H9 (cell line): ENCODE results near the gene SHTN1. TPM values are rescaled to one million over a fixed set of nuclear protein-coding genes. Genes with fewer than 3 reads are reported as not detected.

Source experiments
- DNase-seq: peaks from one replicate; pipeline ENCODE4 v3.0.0-alpha.2; 2017
- H2AFZ ChIP-seq: one replicate; pipeline ENCODE4 v1.6.1; 2013; ENCODE audit warnings: mild to moderate bottlenecking, low read length, control low read depth, moderate library complexity
- H2AK5ac ChIP-seq: 2 replicates; pipeline ENCODE4 v1.6.1; 2013; ENCODE audit warnings: low read length, control low read depth, mixed read lengths; ENCODE audit not compliant: insufficient read length
- H2BK120ac ChIP-seq: one replicate; pipeline ENCODE4 v1.6.1; 2013; ENCODE audit warnings: low read depth, mild to moderate bottlenecking, low read length, control low read depth, inconsistent platforms; ENCODE audit not compliant: poor library complexity, severe bottlenecking
- H2BK12ac ChIP-seq: 2 replicates; pipeline ENCODE4 v1.6.1; 2013; ENCODE audit warnings: low read length, control low read depth, mixed read lengths, low read depth; ENCODE audit not compliant: insufficient read length
- H2BK15ac ChIP-seq: 2 replicates; pipeline ENCODE4 v1.6.1; 2013; ENCODE audit warnings: low read depth, low read length, control low read depth
- H2BK20ac ChIP-seq: one replicate; pipeline ENCODE4 v1.6.1; 2013; ENCODE audit warnings: low read depth, mild to moderate bottlenecking, low read length, control low read depth, inconsistent platforms; ENCODE audit not compliant: poor library complexity, severe bottlenecking
- H2BK5ac ChIP-seq: 2 replicates; pipeline ENCODE4 v1.6.1; 2013; ENCODE audit warnings: low read length, control low read depth, mixed read lengths; ENCODE audit not compliant: insufficient read length
- H3K14ac ChIP-seq: 2 replicates; pipeline ENCODE4 v1.6.1; 2013; ENCODE audit warnings: low read length, control low read depth; ENCODE audit not compliant: insufficient read depth
- H3K18ac ChIP-seq: 2 replicates; pipeline ENCODE4 v1.6.1; 2013; ENCODE audit warnings: low read depth, mild to moderate bottlenecking, mixed read lengths, low read length, control low read depth; ENCODE audit not compliant: insufficient read length
- H3K23ac ChIP-seq: 2 replicates; pipeline ENCODE4 v1.6.1; 2013; ENCODE audit warnings: low read length, control low read depth, mixed read lengths, low read depth; ENCODE audit not compliant: insufficient read length
- H3K23me2 ChIP-seq: 2 replicates; pipeline ENCODE4 v1.6.1; 2013; ENCODE audit warnings: low read depth, mild to moderate bottlenecking, mixed read lengths, low read length, control low read depth; ENCODE audit not compliant: insufficient read length, poor library complexity, severe bottlenecking
- H3K27ac ChIP-seq: 2 replicates; pipeline ENCODE4 v1.5.1; 2013; ENCODE audit warnings: low read length, control low read depth, mixed read lengths, low read depth; ENCODE audit not compliant: insufficient read length
- H3K27me3 ChIP-seq: 2 replicates; pipeline ENCODE4 v1.6.1; 2013; ENCODE audit warnings: low read length, control low read depth, inconsistent platforms; ENCODE audit not compliant: insufficient read depth
- H3K4ac ChIP-seq: 2 replicates; pipeline ENCODE4 v1.6.1; 2013; ENCODE audit warnings: low read depth, mild to moderate bottlenecking, control low read depth, inconsistent platforms, low read length, moderate library complexity
- H3K4me1 ChIP-seq: 2 replicates; pipeline ENCODE4 v1.6.1; 2013; ENCODE audit warnings: low read length, control low read depth, inconsistent platforms; ENCODE audit not compliant: insufficient read depth
- H3K4me2 ChIP-seq: 2 replicates; pipeline ENCODE4 v1.6.1; 2013; ENCODE audit warnings: low read length, control low read depth, mixed read lengths; ENCODE audit not compliant: insufficient read length, insufficient read depth
- H3K56ac ChIP-seq: 2 replicates; pipeline ENCODE4 v1.6.1; 2013; ENCODE audit warnings: low read depth, mild to moderate bottlenecking, mixed read lengths, low read length, control low read depth; ENCODE audit not compliant: insufficient read length
- H3K79me1 ChIP-seq: 2 replicates; pipeline ENCODE4 v1.6.1; 2013; ENCODE audit warnings: low read depth, mild to moderate bottlenecking, moderate library complexity, low read length, control low read depth, inconsistent platforms; ENCODE audit not compliant: insufficient read depth, poor library complexity, severe bottlenecking
- H3K79me2 ChIP-seq: 2 replicates; pipeline ENCODE4 v1.6.1; 2013; ENCODE audit warnings: low read length, control low read depth, inconsistent platforms; ENCODE audit not compliant: insufficient read depth
- H3K9ac ChIP-seq: 2 replicates; pipeline ENCODE4 v1.6.1; 2013; ENCODE audit warnings: low read length, control low read depth, mixed read lengths; ENCODE audit not compliant: insufficient read length; ENCODE audit errors: extremely low read depth
- H3K9me3 ChIP-seq: one replicate; pipeline ENCODE4 v1.6.1; 2013; ENCODE audit warnings: low read depth, low read length, inconsistent platforms; ENCODE audit not compliant: control insufficient read depth
- H3T11ph ChIP-seq: one replicate; pipeline ENCODE4 v1.6.1; 2013; ENCODE audit warnings: mild to moderate bottlenecking, low read length, control low read depth, inconsistent platforms
- H4K20me1 ChIP-seq: one replicate; pipeline ENCODE4 v1.6.1; 2013; ENCODE audit not compliant: control insufficient read depth, insufficient read length, insufficient read depth
- H4K5ac ChIP-seq: 2 replicates; pipeline ENCODE4 v1.6.1; 2013; ENCODE audit warnings: low read depth, mild to moderate bottlenecking, mixed read lengths, low read length, control low read depth; ENCODE audit not compliant: insufficient read length
- H4K8ac ChIP-seq: replicated peaks from 2 replicates; pipeline ENCODE4 v1.6.1; 2013; ENCODE audit warnings: low read length, control low read depth, mixed read lengths, low read depth; ENCODE audit not compliant: insufficient read length
- H4K91ac ChIP-seq: 2 replicates; pipeline ENCODE4 v1.6.1; 2013; ENCODE audit warnings: low read depth, mild to moderate bottlenecking, moderate library complexity, mixed read lengths, low read length, control low read depth; ENCODE audit not compliant: insufficient read length
- H3K27ac Mint-ChIP-seq, 3 experiments: 2 replicates in 2 of 3; 3 replicates in 1 of 3; pipeline ENCODE4 v1.8.0; 2020 to 2021; ENCODE audit warnings: mixed read lengths in 3 of 3, mild to moderate bottlenecking in 1 of 3, moderate library complexity in 1 of 3
- H3K27me3 Mint-ChIP-seq: 2 replicates; pipeline ENCODE4 v1.8.0; 2021; ENCODE audit warnings: low read depth, mild to moderate bottlenecking, moderate library complexity, mixed read lengths
- H3K36me3 Mint-ChIP-seq, 3 experiments: 2 replicates in 2 of 3; 3 replicates in 1 of 3; pipeline ENCODE4 v1.8.0; 2020 to 2021; ENCODE audit warnings: low read depth in 3 of 3, mixed read lengths in 3 of 3; ENCODE audit not compliant: insufficient read depth in 1 of 3
- H3K4me1 Mint-ChIP-seq, 2 experiments: 2 replicates each; pipeline ENCODE4 v1.8.0; 2020; ENCODE audit warnings: mixed read lengths in 2 of 2
- H3K4me3 Mint-ChIP-seq, 2 experiments: 2 replicates in 1 of 2; 3 replicates in 1 of 2; pipeline ENCODE4 v1.8.0; 2020 to 2021; ENCODE audit warnings: mild to moderate bottlenecking in 2 of 2, mixed read lengths in 2 of 2, moderate library complexity in 1 of 2
- H3K9me3 Mint-ChIP-seq, 2 experiments: 2 replicates in 1 of 2; 3 replicates in 1 of 2; pipeline ENCODE4 v1.8.0; 2020; ENCODE audit warnings: mild to moderate bottlenecking in 2 of 2, mixed read lengths in 2 of 2, moderate library complexity in 1 of 2
- CTCF ChIP-seq: fragments of 200-600 bp; sonication (generic); conservative IDR thresholded peaks from 3 replicates; pipeline ENCODE4 v1.8.0; 2021; ENCODE audit warnings: antibody characterized with exemption, mild to moderate bottlenecking
- WGBS: extraction: QIAGEN DNeasy Blood & Tissue Kit; methylation state at CpG from one replicate; pipeline ENCODE4 v1.1.7; 2013; ENCODE audit warnings: missing lambda C conversion rate, low lambda C conversion rate, mixed read lengths; ENCODE audit not compliant: insufficient read length; ENCODE audit errors: extremely low coverage; 5-methylcytosine and 5-hydroxymethylcytosine counted together
- total RNA-seq: library from RNA; stranded (reverse); gene quantifications from 2 replicates; pipeline ENCODE4 v1.2.1, GENCODE V29; 2021

SHTN1 gene
- total RNA-seq, 1 experiment from 2014 or later: 22.1 TPM

- no peak overlapping the region for H3K4me2 ChIP-seq
- Mint-ChIP-seq H3K27me3 (no peaks in the 10 kb centered on the region), H3K9me3 (no peaks in the 10 kb centered on the region), H3K27ac (no peak overlapping the region), H3K4me3 (no peak overlapping the region), H3K4me1 (peaks cover 35 to 43% of the 10 kb centered on the region in 2 experiments), H3K36me3 (peaks cover 0 to under 1% (median 0%) of the 10 kb centered on the region in 3 experiments; a peak in 1 of 7 replicates)
- no peak overlapping the region for H3K23ac ChIP-seq
- no peak overlapping the region for H2BK5ac ChIP-seq
- no peak overlapping the region for H3K27ac ChIP-seq
- no peaks in the 10 kb centered on the region for H3K23me2 ChIP-seq
- H3K56ac ChIP-seq: no peak overlapping the region
- H3K14ac ChIP-seq: no peak overlapping the region
- no peak overlapping the region for H2AFZ ChIP-seq
- no peak overlapping the region for H3T11ph ChIP-seq
- H2AK5ac ChIP-seq: no peak overlapping the region
- no peak overlapping the region for H2BK120ac ChIP-seq
- no peaks in the 10 kb centered on the region for H4K20me1 ChIP-seq
- H4K91ac ChIP-seq: no peak overlapping the region
- H3K9me3 ChIP-seq: no peaks in the 10 kb centered on the region
- WGBS: no CpG with 5 or more reads among the region's 7 CpGs
- H2BK12ac ChIP-seq: no peak overlapping the region
- no peaks in the 10 kb centered on the region for H3K79me2 ChIP-seq
- H3K4me1 ChIP-seq: peaks cover 14% of the 10 kb centered on the region
- H3K4ac ChIP-seq: no peak overlapping the region
- TF ChIP-seq CTCF: no peak
- no peak overlapping the region for H4K8ac ChIP-seq
- H3K18ac ChIP-seq: no peak overlapping the region
- H4K5ac ChIP-seq: no peak overlapping the region
- H2BK20ac ChIP-seq: no peak overlapping the region
- H3K79me1 ChIP-seq: no peaks in the 10 kb centered on the region
- H3K9ac ChIP-seq: no peak overlapping the region
- DNase-seq: no peak
- no peaks in the 10 kb centered on the region for H3K27me3 ChIP-seq
- no peak overlapping the region for H2BK15ac ChIP-seq
Observed at GRCh38 chr10:116891208-116891607, 113.8 kb downstream of the SHTN1 start.
